H1 (cell line): ENCODE results near the gene RHBDD1. TPM values are rescaled to one million over a fixed set of nuclear protein-coding genes. Genes with fewer than 3 reads are reported as not detected.

Experiments used
- CTCF ChIA-PET: fragments of 300-600 bp; sonication (Branson Sonifier 250); formaldehyde crosslinking; loops from one replicate; lab custom pipeline; 2021; ENCODE audit not compliant: partially characterized antibody; lab: Charles Lee
- POLR2A ChIA-PET: fragments of 300-600 bp; sonication (Branson Sonifier 250); formaldehyde crosslinking; loops from one replicate; lab custom pipeline; 2021; ENCODE audit warnings: inconsistent platforms; ENCODE audit not compliant: partially characterized antibody; lab: Charles Lee
- DNase-seq, 2 experiments: peaks; one replicate each; pipeline versions ENCODE4 v3.0.0 to v3.0.0-alpha.2; 2010 to 2022; ENCODE audit warnings: low spot score in 2 of 2, low read depth in 1 of 2, mixed read lengths in 1 of 2
- FAIRE-seq: peaks from 2 replicates; lab custom pipeline; 2011; peaks lifted over from hg19 to GRCh38; lab: Jason Lieb, UNC
- H2AFZ ChIP-seq: 2 replicates; pipeline ENCODE4 v1.8.1; 2012; ENCODE audit warnings: low read length, inconsistent platforms
- H2AK5ac ChIP-seq: 2 replicates; pipeline ENCODE4 v1.6.1; 2013; ENCODE audit warnings: low read depth, low read length
- H2BK120ac ChIP-seq: replicated peaks from 2 replicates; pipeline ENCODE3; 2013; ENCODE audit warnings: low read depth, low read length, inconsistent platforms
- H2BK12ac ChIP-seq: 2 replicates; pipeline ENCODE4 v1.6.1; 2013; ENCODE audit warnings: low read depth, low read length
- H2BK15ac ChIP-seq: 2 replicates; pipeline ENCODE4 v1.6.1; 2013; ENCODE audit warnings: low read length
- H2BK20ac ChIP-seq: 2 replicates; pipeline ENCODE4 v1.6.1; 2013; ENCODE audit warnings: low read length
- H2BK5ac ChIP-seq: 2 replicates; pipeline ENCODE4 v1.6.1; 2013; ENCODE audit warnings: low read depth, low read length
- H3K14ac ChIP-seq: 2 replicates; pipeline ENCODE4 v1.6.1; 2013; ENCODE audit warnings: inconsistent platforms; ENCODE audit not compliant: insufficient read length
- H3K18ac ChIP-seq: 2 replicates; pipeline ENCODE4 v1.6.1; 2013; ENCODE audit warnings: low read length; ENCODE audit errors: extremely low read depth
- H3K23ac ChIP-seq: 2 replicates; pipeline ENCODE4 v1.6.1; 2013; ENCODE audit warnings: inconsistent platforms; ENCODE audit not compliant: insufficient read length
- H3K23me2 ChIP-seq: 2 replicates; pipeline ENCODE4 v1.6.1; 2013; ENCODE audit warnings: low read depth, low read length
- H3K27ac ChIP-seq: 2 replicates; pipeline ENCODE4 v1.6.1; 2011; ENCODE audit warnings: low read depth, low read length, inconsistent platforms
- H3K27me3 ChIP-seq, 4 experiments: replicated peaks in 1 of 4; 1 replicate in 1 of 4; 2 replicates in 3 of 4; pipeline versions ENCODE4 v1.6.1 to v1.8.1; 2011 to 2013; ENCODE audit warnings: low read length in 3 of 4, mild to moderate bottlenecking in 3 of 4, inconsistent platforms in 2 of 4, mixed read lengths in 2 of 4, moderate library complexity in 1 of 4; ENCODE audit not compliant: control insufficient read depth in 3 of 4, insufficient read depth in 3 of 4; ENCODE audit errors: extremely low read depth in 1 of 4
- H3K36me3 ChIP-seq, 4 experiments: 2 replicates each; pipeline versions ENCODE4 v1.6.1 to v1.8.1; 2011 to 2013; ENCODE audit warnings: mild to moderate bottlenecking in 4 of 4, low read length in 3 of 4, moderate library complexity in 2 of 4, control low read depth in 1 of 4, inconsistent platforms in 1 of 4; ENCODE audit not compliant: insufficient read depth in 4 of 4, control insufficient read depth in 2 of 4
- H3K4ac ChIP-seq: replicated peaks from 2 replicates; pipeline ENCODE3; 2013; ENCODE audit warnings: low read length, low read depth, mixed read lengths, inconsistent platforms; ENCODE audit not compliant: insufficient read length
- H3K4me1 ChIP-seq, 4 experiments: replicated peaks in 1 of 4; 1 replicate in 1 of 4; 2 replicates in 3 of 4; pipeline versions ENCODE4 v1.6.1 to v1.8.1; 2011 to 2013; ENCODE audit warnings: low read length in 3 of 4, inconsistent platforms in 2 of 4, mixed read lengths in 1 of 4; ENCODE audit not compliant: insufficient read depth in 4 of 4, control insufficient read depth in 3 of 4
- H3K4me2 ChIP-seq, 2 experiments: 2 replicates each; pipeline versions ENCODE4 v1.6.1 to v1.8.1; 2011 to 2013; ENCODE audit warnings: low read depth in 2 of 2, low read length in 2 of 2, control low read depth in 1 of 2, inconsistent platforms in 1 of 2, mild to moderate bottlenecking in 1 of 2; ENCODE audit not compliant: insufficient read depth in 1 of 2
- H3K4me3 ChIP-seq, 4 experiments: fragments of 200-600, 300-600 bp in 1 of 4; sonication (generic), shearing (Covaris generic), sonication (Bioruptor Twin) in 1 of 4; 2 replicates each; pipeline versions ENCODE4 v1.5.1 to v1.8.1; 2011 to 2016; ENCODE audit warnings: low read length in 4 of 4, low read depth in 3 of 4, control low read depth in 2 of 4, inconsistent platforms in 2 of 4, mild to moderate bottlenecking in 2 of 4, mixed read lengths in 1 of 4, moderate library complexity in 1 of 4; ENCODE audit not compliant: insufficient read depth in 2 of 4; ENCODE audit errors: extremely low read depth in 1 of 4
- H3K56ac ChIP-seq: replicated peaks from 2 replicates; pipeline ENCODE3; 2013; ENCODE audit warnings: low read depth, mild to moderate bottlenecking, mixed read lengths, low read length, inconsistent platforms; ENCODE audit not compliant: insufficient read length
- H3K79me1 ChIP-seq: 2 replicates; pipeline ENCODE4 v1.6.1; 2013; ENCODE audit warnings: low read depth, low read length, control low read depth
- H3K79me2 ChIP-seq, 2 experiments: 2 replicates each; pipeline versions ENCODE4 v1.6.1 to v1.8.1; 2012 to 2013; ENCODE audit warnings: low read length in 2 of 2, mild to moderate bottlenecking in 2 of 2, inconsistent platforms in 1 of 2; ENCODE audit not compliant: insufficient read depth in 2 of 2, control insufficient read depth in 1 of 2
- H3K9ac ChIP-seq, 4 experiments: replicated peaks in 1 of 4; 1 replicate in 1 of 4; 2 replicates in 3 of 4; pipeline versions ENCODE4 v1.6.1 to v1.8.1; 2011 to 2013; ENCODE audit warnings: low read depth in 3 of 4, low read length in 3 of 4, control low read depth in 2 of 4, mild to moderate bottlenecking in 2 of 4, moderate library complexity in 2 of 4, inconsistent platforms in 1 of 4; ENCODE audit errors: extremely low read depth in 1 of 4
- H3K9me3 ChIP-seq, 2 experiments: 2 replicates each; pipeline versions ENCODE4 v1.6.1 to v1.8.1; 2012 to 2013; ENCODE audit warnings: mild to moderate bottlenecking in 2 of 2, moderate library complexity in 2 of 2, control low read depth in 1 of 2, inconsistent platforms in 1 of 2, low read depth in 1 of 2, low read length in 1 of 2, mixed read lengths in 1 of 2; ENCODE audit not compliant: insufficient read depth in 2 of 2
- H4K20me1 ChIP-seq, 2 experiments: replicated peaks in 1 of 2; 2 replicates each; pipeline versions ENCODE3 to v1.8.1; 2011 to 2013; ENCODE audit warnings: inconsistent platforms in 2 of 2, low read length in 2 of 2, mild to moderate bottlenecking in 1 of 2; ENCODE audit not compliant: insufficient read depth in 2 of 2, control insufficient read depth in 1 of 2
- H4K5ac ChIP-seq: 2 replicates; pipeline ENCODE4 v1.6.1; 2013; ENCODE audit warnings: low read length, low read depth, mixed read lengths, inconsistent platforms; ENCODE audit not compliant: insufficient read length
- H4K8ac ChIP-seq: 2 replicates; pipeline ENCODE4 v1.8.0; 2013; ENCODE audit warnings: mild to moderate bottlenecking, moderate library complexity, low read length, inconsistent platforms; ENCODE audit not compliant: insufficient read depth; ENCODE audit errors: extremely low read depth
- H4K91ac ChIP-seq: replicated peaks from 2 replicates; pipeline ENCODE3; 2013; ENCODE audit warnings: low read length, mixed read lengths, inconsistent platforms; ENCODE audit not compliant: insufficient read length
- ASH2L ChIP-seq: fragments of 200-600, 300-600 bp; sonication (generic); IDR thresholded peaks from one replicate; pipeline ENCODE4 v1.7.1; 2017; ENCODE audit warnings: low read length
- ATF3 ChIP-seq: IDR thresholded peaks from 2 replicates; pipeline ENCODE4 v1.6.1; 2011; ENCODE audit warnings: low read depth, mild to moderate bottlenecking, low read length; ENCODE audit not compliant: insufficient read depth
- CBX5 ChIP-seq: fragments of 300-800, 300-1000 bp; sonication (generic); IDR thresholded peaks from 2 replicates; pipeline ENCODE4 v1.7.1; 2016; ENCODE audit warnings: antibody characterized with exemption, low read length, low read depth
- CHD1 ChIP-seq: IDR thresholded peaks from 2 replicates; pipeline ENCODE4 v1.6.1; 2012; ENCODE audit warnings: low read depth, low read length, improper control_type of control experiment
- CREB1 ChIP-seq: IDR thresholded peaks from 2 replicates; pipeline ENCODE4 v1.6.1; 2012; ENCODE audit warnings: inconsistent platforms
- FOSL1 ChIP-seq: IDR thresholded peaks from 2 replicates; pipeline ENCODE4 v1.6.1; 2011; ENCODE audit warnings: mild to moderate bottlenecking, low read depth, low read length, moderate library complexity; ENCODE audit not compliant: insufficient read depth
- KDM4A ChIP-seq: IDR thresholded peaks from one replicate; pipeline ENCODE4 v1.7.1; 2012; ENCODE audit warnings: low read depth, mild to moderate bottlenecking, moderate library complexity, low read length, inconsistent platforms; ENCODE audit not compliant: severe bottlenecking
- MAFK ChIP-seq: IDR thresholded peaks from 2 replicates; pipeline ENCODE4 v1.6.1; 2012; ENCODE audit warnings: low read depth, mild to moderate bottlenecking, improper control_type of control experiment, low read length
- PHF8 ChIP-seq: fragments of 200-600 bp; sonication (generic); conservative IDR thresholded peaks from 2 replicates; pipeline ENCODE4 v1.7.1; 2012; ENCODE audit warnings: low read depth, mild to moderate bottlenecking, inconsistent platforms, low read length, moderate library complexity
- POLR2AphosphoS5 ChIP-seq: IDR thresholded peaks from 2 replicates; pipeline ENCODE4 v1.6.1; 2011; ENCODE audit warnings: low read depth, low read length
- RBBP5 ChIP-seq: IDR thresholded peaks from 2 replicates; pipeline ENCODE4 v1.7.1; 2012; ENCODE audit warnings: low read depth, mild to moderate bottlenecking, inconsistent platforms, low read length, moderate library complexity, borderline replicate concordance
- RFX5 ChIP-seq: IDR thresholded peaks from 2 replicates; pipeline ENCODE4 v1.6.1; 2011; ENCODE audit warnings: low read depth, low read length, improper control_type of control experiment, borderline replicate concordance
- SRF ChIP-seq: IDR thresholded peaks from 2 replicates; pipeline ENCODE4 v1.6.1; 2011; ENCODE audit warnings: mild to moderate bottlenecking, low read depth, low read length, moderate library complexity
- TBP ChIP-seq: IDR thresholded peaks from 2 replicates; pipeline ENCODE4 v1.6.1; 2011; ENCODE audit warnings: low read depth, low read length, improper control_type of control experiment
- WGBS, 2 experiments: shearing (Covaris generic) in 1 of 2; methylation state at CpG; one replicate each; pipeline versions ENCODE4 v1.1.6 to v1.1.7; 2013 to 2015; ENCODE audit warnings: low lambda C conversion rate in 2 of 2, mixed read lengths in 2 of 2, inconsistent platforms in 1 of 2, low coverage in 1 of 2, missing lambda C conversion rate in 1 of 2; ENCODE audit not compliant: insufficient replicate concordance in 2 of 2, insufficient coverage in 1 of 2, insufficient read length in 1 of 2; ENCODE audit errors: extremely low coverage in 1 of 2, missing lambda C conversion rate in 1 of 2; 5-methylcytosine and 5-hydroxymethylcytosine counted together
- polyA plus RNA-seq, 7 experiments: library from polyadenylated mRNA; depleted of rRNA in 3 of 7; stranded (reverse) in 5 of 7; unstranded in 2 of 7; fragments of >200 nt in 5 of 7; fragments of 200-250 nt in 2 of 7; gene quantifications; 1 replicate in 5 of 7; 2 replicates in 1 of 7; 4 replicates in 1 of 7; pipeline versions ENCODE4 v1.2.1 to v1.2.3, GENCODE V29; 2011 to 2013; ENCODE audit warnings: missing spikeins in 2 of 7, mixed read lengths in 2 of 7
- total RNA-seq: library from RNA; stranded (reverse); fragmentation: NEBNext Ultra II Directional; extraction: Animal tissue kit (Norgen Biotek cat#: 25700); gene quantifications from 2 replicates; pipeline ENCODE4 v1.2.1, GENCODE V29; 2021

Gene RHBDD1
- total and polyA plus RNA-seq, 2 of the 8 experiments (the other 6 are each of a cell fraction or from before 2014, with no cell fraction given), result 10.5 to 23.1 TPM

- CTCF ChIA-PET, result no interaction called here
- H2BK5ac ChIP-seq, result no peak overlapping the region
- no peak overlapping the region for H3K56ac ChIP-seq
- no peaks in the 10 kb centered on the region for H3K79me2 ChIP-seq
- no peak overlapping the region for H3K23ac ChIP-seq
- no peak overlapping the region for H2AFZ ChIP-seq
- H4K8ac ChIP-seq, result no peak overlapping the region
- POLR2A ChIA-PET, result no interaction called here
- H4K20me1 ChIP-seq, result peaks cover 0 to 1% of the 10 kb centered on the region in 2 experiments
- no peak overlapping the region for H2BK120ac ChIP-seq
- TF ChIP-seq SRF, result no peak
- TF ChIP-seq PHF8, result no peak
- no peak for TF ChIP-seq ATF3
- no peak for TF ChIP-seq RFX5
- no peak for TF ChIP-seq CREB1
- TF ChIP-seq TBP, result no peak
- no peak for TF ChIP-seq CHD1
- no peak for TF ChIP-seq MAFK
- no peak for TF ChIP-seq RBBP5
- TF ChIP-seq FOSL1, result no peak
- no peak for TF ChIP-seq CBX5
- no peak for TF ChIP-seq KDM4A
- no peak for TF ChIP-seq ASH2L
- TF ChIP-seq POLR2AphosphoS5, result no peak
- TF ChIP-seq, all 59 proteins: peak for 0
- Histone ChIP-seq H3K27ac (no peak overlapping the region), H4K91ac (no peak overlapping the region), H3K36me3 (no peaks in the 10 kb centered on the region; a peak in 1 of 8 replicates), H3K27me3 (no peaks in the 10 kb centered on the region), H3K9ac (no peak overlapping the region), H2BK20ac (no peak overlapping the region), H3K18ac (no peak overlapping the region), H3K79me1 (no peaks in the 10 kb centered on the region; the same call in 1 of the 2 replicates), H3K9me3 (no peaks in the 10 kb centered on the region), H2AK5ac (no peak overlapping the region), H3K23me2 (no peaks in the 10 kb centered on the region), H3K4me1 (no peaks in the 10 kb centered on the region), H3K4me2 (no peak overlapping the region), H2BK15ac (no peak overlapping the region), H3K14ac (no peak overlapping the region), H4K5ac (no peak overlapping the region), H3K4me3 (no peak overlapping the region), H3K4ac (no peak overlapping the region), H2BK12ac (no peak overlapping the region)
- FAIRE-seq (no peak), DNase-seq (no peak)
- WGBS, 2 experiments, result 93% methylated on average over 6 of the region's 6 CpGs; no CpG with 5 or more reads in 1 of the 2 experiments
Observed at GRCh38 chr2:226887940-226888339, 52.1 kb downstream of the RHBDD1 start.
